Cardiac fibroblast (primary cell): ENCODE data around the gene MFN1.
A peak's percentile ranks its signal among the peaks of the same experiment; 100 is the strongest.
"Not testable (repeated sequence)": the region's sequence is repeated elsewhere in the genome, so short reads cannot be mapped to it uniquely, and the experiment has no call there.

Experiments
- DNase-seq, 2 donors: peaks; one replicate each; pipeline versions ENCODE4 v3.0.0 to v3.0.0-alpha.2; 2010; ENCODE audit warnings: low read depth in 2 of 2
- H3K4me3 ChIP-seq, 2 donors: replicated peaks in 1 of 2; 1 replicate in 1 of 2; 2 replicates in 1 of 2; pipeline ENCODE4 v1.5.1; 2011; ENCODE audit warnings: low read depth in 2 of 2, low read length in 2 of 2, mild to moderate bottlenecking in 2 of 2, moderate library complexity in 1 of 2
- CTCF ChIP-seq: IDR thresholded peaks from one replicate; pipeline ENCODE4 v1.5.1; 2011; ENCODE audit warnings: low read depth, mild to moderate bottlenecking, low read length, inconsistent platforms

Gene MFN1

GRCh38 chr3:179304605-179305004 lies 42.9 kb upstream of the MFN1 start:
- no peak overlapping the region for H3K4me3 ChIP-seq
- TF ChIP-seq CTCF, result no peak
- peak in 1 of 2 donors; percentile 40 for DNase-seq

- not testable (repeated sequence) for DNase-seq, H3K4me3 ChIP-seq
Observed at GRCh38 chr3:179307362-179307761, 40.1 kb upstream of the MFN1 start.

GRCh38 chr3:179308001-179308400 lies 39.5 kb upstream of the MFN1 start:
- no peak for DNase-seq
- H3K4me3 ChIP-seq, result no peak overlapping the region
- TF ChIP-seq CTCF, result no peak

DNA sequence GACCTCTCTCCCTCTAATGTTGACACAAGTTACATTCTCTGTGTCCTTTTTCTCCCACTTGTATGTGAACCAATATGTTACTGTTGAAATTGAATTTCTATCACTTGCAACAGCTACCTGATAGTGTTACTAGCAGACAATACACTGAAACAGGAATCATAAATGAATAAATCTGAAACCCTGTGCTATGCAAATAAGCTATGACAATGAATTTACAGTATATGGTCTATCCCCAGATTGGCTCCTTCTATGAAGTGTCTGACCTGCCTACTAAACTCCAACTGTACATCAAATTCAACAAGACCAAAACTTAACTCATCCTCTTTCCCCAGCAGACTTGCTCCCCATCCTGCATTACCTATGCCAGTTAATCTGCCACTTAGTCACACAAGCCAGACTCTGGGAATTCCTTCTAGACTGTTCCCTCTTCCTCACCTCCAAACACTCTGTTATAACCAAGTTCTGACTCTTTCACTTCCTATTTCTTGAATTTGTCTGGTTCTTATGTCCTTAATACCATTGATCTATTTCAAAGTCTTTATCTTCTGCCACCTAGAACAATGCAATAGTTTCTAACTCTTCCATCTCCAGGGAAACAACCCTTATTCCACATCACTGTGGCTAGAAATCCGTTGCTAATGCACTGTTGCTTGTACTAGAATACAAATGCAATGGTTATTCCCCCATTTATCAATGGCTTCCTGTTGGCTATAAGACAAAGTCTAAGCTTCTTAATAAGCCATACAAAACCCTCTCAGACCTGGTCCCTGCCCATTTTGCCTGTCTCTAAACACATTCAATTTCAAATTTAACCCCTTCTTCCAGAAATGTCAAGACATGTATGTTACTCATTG lies 38.1 kb upstream of the MFN1 start:
- no peak overlapping the region for H3K4me3 ChIP-seq
- DNase-seq, result no peak
- TF ChIP-seq CTCF, result no peak

DNA sequence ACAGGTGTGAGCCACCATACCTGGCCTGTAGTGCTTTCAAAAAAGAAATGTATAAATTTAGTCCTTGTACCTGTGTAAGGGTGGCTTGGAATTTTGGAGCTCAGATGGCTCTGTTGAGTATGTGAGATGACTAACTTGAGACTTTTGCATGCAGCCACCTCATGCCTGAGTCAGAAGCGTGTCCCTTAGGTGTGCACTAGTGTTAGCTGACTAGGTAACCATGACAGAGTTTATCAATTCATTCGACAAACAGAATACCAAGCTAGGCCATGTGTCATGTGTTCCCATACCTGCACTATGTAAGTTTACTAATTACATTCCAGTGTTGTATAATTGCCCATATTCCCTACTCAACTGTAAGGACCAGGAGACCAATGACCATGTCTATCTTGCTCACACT lies 28.6 kb upstream of the MFN1 start:
- no peak for DNase-seq

DNA sequence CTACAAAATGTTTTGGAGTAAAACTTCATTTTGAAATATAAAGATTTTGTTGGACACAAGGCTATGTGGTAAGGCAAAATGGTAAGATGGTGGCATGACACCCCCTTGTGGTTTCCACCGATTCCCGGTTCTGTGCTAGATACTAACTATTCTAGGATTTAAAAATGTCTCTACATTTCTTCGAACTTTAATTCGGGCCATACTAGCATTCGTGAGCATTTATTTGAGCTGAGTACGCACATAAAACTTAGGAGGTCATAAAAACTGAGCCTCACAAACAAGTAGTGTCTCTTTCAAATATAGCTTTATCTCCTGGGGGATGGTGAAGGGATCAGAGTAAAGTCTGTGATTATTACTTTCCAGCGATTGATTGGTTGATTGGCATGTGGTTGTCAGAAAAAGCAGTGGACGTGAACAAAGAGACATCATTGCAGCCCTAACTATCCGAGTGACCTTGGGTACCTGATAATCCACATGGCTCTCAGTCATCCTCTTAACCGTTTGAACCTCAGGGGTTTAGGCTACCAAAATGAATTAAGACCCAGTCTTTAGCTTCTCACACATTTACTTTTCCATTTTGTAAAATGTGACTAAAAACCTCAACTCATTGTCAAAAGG lies 25.7 kb upstream of the MFN1 start:
- peak; percentile 53 for TF ChIP-seq CTCF
- peak overlapping the region; percentile 86 to 96 for H3K4me3 ChIP-seq
- DNase-seq, result peak; percentile 64 to 78

More for the DNA sequence above, 28.6 kb upstream of the MFN1 start:
- H3K4me3 ChIP-seq, result no peak overlapping the region
- no peak for TF ChIP-seq CTCF
